ENCODE data around the gene RUNX3.

DNA sequence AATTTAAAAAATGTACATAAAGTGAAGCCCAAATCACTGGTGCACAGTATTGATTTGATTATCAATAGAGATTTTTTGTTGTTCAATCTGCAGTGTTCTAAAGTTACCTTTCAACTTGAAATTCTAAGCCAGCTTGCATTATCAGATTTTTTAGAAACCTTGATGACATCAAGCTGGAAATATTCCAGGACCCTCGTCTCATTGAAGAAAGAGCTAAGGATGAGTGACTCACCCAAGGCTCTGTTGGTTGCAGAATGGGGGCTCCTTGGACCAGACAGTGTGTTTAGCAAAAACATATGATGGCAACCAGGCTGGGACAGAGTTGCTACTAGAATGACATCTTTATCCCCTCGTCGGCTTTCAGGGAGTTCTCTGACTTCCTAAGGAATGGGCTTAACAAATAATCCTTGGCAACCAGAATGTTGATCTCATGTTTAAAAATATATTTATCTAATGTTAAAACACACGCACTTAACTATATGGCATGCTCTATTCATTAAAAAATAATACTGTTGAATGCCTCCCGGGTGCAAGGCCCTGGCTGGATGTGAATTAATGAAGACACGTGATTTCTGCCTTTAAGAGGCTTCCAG, 79.7 kb downstream of the RUNX3 start:
- TF ChIP-seq, protein P1, sequence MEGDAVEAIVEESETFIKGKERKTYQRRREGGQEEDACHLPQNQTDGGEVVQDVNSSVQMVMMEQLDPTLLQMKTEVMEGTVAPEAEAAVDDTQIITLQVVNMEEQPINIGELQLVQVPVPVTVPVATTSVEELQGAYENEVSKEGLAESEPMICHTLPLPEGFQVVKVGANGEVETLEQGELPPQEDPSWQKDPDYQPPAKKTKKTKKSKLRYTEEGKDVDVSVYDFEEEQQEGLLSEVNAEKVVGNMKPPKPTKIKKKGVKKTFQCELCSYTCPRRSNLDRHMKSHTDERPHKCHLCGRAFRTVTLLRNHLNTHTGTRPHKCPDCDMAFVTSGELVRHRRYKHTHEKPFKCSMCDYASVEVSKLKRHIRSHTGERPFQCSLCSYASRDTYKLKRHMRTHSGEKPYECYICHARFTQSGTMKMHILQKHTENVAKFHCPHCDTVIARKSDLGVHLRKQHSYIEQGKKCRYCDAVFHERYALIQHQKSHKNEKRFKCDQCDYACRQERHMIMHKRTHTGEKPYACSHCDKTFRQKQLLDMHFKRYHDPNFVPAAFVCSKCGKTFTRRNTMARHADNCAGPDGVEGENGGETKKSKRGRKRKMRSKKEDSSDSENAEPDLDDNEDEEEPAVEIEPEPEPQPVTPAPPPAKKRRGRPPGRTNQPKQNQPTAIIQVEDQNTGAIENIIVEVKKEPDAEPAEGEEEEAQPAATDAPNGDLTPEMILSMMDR (IDR thresholded peaks at IDR 0.05), result no peak
- no peak for TF ChIP-seq POLR2A (IDR thresholded peaks at IDR 0.05)
